Right lobe of liver (tissue), 4 donors: Measurements from ENCODE around the gene SEMA5B.

Experiments used
- POLR2A ChIP-seq: fragments of 450-650 bp; IDR thresholded peaks from one replicate; pipeline ENCODE4 v1.6.1; 2017; ENCODE audit warnings: antibody characterized with exemption, mild to moderate bottlenecking
- TF ChIP-seq, protein P1 (sequence below), 4 donors: fragments of 200-600 bp in 3 of 4; fragments of 450-650 bp in 1 of 4; IDR thresholded peaks; one replicate each; pipeline versions ENCODE4 v1.5.1 to v1.8.0; 2016 to 2022; ENCODE audit warnings: antibody characterized with exemption in 4 of 4, mild to moderate bottlenecking in 2 of 4
- donor health status: DM: no; HTN: no; CAD: no.
- donor health status: DM: no; HTN: no; CAD: no.
- donor health status: DM: no; HTN: yes; CAD: no.

DNA sequence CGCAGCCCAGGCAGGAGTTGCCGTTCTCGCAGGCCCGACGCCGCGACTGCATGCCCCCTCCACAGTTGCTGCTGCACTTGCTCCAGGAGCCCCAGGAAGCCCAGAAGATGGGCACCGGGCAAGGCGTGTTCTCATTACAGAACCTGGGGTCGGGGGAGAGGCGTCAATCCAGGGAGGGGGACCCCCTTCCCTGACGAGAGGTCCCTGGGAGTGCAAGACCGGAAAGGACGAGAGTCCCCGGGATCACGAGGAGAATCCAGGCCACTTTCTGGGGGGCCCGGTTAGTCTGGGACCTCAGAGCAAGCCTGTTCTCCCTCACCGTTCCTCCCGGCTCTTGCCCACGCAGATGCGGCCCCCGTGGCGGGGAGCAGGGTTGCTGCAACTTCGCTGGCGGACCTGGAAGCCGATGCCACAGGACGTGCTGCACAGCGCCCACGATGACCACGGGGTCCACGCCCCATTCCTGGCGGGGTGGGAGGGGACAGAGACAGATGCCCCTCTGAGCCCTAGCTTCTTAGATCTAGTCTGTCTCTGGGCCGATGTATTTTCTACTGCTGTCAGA lies 113.9 kb downstream of the SEMA5B start:
- TF ChIP-seq, protein P1, sequence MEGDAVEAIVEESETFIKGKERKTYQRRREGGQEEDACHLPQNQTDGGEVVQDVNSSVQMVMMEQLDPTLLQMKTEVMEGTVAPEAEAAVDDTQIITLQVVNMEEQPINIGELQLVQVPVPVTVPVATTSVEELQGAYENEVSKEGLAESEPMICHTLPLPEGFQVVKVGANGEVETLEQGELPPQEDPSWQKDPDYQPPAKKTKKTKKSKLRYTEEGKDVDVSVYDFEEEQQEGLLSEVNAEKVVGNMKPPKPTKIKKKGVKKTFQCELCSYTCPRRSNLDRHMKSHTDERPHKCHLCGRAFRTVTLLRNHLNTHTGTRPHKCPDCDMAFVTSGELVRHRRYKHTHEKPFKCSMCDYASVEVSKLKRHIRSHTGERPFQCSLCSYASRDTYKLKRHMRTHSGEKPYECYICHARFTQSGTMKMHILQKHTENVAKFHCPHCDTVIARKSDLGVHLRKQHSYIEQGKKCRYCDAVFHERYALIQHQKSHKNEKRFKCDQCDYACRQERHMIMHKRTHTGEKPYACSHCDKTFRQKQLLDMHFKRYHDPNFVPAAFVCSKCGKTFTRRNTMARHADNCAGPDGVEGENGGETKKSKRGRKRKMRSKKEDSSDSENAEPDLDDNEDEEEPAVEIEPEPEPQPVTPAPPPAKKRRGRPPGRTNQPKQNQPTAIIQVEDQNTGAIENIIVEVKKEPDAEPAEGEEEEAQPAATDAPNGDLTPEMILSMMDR (IDR thresholded peaks at IDR 0.05) = no peak
- TF ChIP-seq POLR2A = no peak
